SU-DHL-6 (cell line): ENCODE results near the gene DNAH9.

ENCODE experiments used
- CTCF ChIP-seq: fragments of 200-600 bp; sonication (generic); IDR thresholded peaks from one replicate; pipeline ENCODE4 v1.5.1; 2017; ENCODE audit warnings: antibody characterized with exemption, mild to moderate bottlenecking, low read length, moderate library complexity; ENCODE audit not compliant: insufficient read depth, poor library complexity, severe bottlenecking
- EZH2phosphoT487 ChIP-seq: fragments of 200-600 bp; sonication (generic), shearing (Covaris generic); conservative IDR thresholded peaks from 2 replicates; pipeline ENCODE4 v1.6.1; 2018; ENCODE audit warnings: mild to moderate bottlenecking, antibody characterized with exemption, low read length, moderate library complexity, mixed read lengths

DNA sequence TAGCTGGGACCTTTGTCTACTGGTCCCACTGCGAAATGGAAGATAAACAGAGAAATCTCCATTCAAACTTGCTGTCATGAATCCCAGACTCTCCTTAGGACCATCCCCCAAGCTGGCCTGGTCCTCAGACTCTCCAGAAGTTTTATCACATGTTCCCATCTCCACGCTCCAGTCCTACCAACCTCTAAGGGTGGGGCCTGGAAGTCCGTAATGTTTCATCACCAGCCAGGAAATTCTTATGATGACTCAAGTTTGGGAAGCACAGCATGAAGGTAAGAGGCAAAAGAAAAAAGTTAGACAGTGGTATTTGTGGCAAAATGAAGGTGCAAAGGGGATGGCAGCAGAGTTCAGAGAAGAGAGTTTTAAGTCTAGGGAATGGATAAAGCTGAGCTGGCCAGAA is 346.3 kb downstream of the DNAH9 start:
- TF ChIP-seq CTCF = no peak
- TF ChIP-seq EZH2phosphoT487 = no peak
